ENCODE data around the gene SMG6.

The SMG6 gene

DNA sequence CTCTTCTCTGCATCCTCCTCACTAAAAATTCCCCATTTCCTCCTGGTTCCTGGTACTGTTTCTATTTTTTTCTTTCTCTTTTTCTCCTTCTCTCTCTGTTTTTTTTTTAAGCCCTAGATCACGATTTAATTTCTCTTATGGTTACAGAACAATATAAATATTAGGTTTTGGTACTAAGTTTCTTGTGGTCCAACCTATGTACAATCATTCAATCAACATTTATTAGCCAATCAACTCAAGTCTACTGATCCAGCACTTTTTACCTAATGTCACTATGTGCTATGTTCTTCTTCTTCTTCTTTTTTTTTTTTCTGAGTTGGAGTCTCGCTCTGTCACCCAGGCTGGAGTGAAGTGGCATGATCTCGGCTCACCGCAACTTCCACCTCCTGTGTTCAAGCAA, 291.1 kb downstream of the SMG6 start:
- H3K9me3 ChIP-seq (ENCODE audit: low read length), result no peaks in the 10 kb centered on the region
- H3K36me3 ChIP-seq (ENCODE audit: insufficient read depth, low read length), result no peaks in the 10 kb centered on the region; the same call in 1 of the 2 replicates
- no peaks in the 10 kb centered on the region for H3K79me2 ChIP-seq (ENCODE audit: insufficient read depth, low read length)
- H3K9me2 ChIP-seq (ENCODE audit: low read depth, low read length), result no peaks in the 10 kb centered on the region
- peaks cover 29% of the 10 kb centered on the region; the same call in 1 of the 2 replicates for H3K27me3 ChIP-seq (ENCODE audit: insufficient read depth, low read length)
- no peaks in the 10 kb centered on the region for H3F3A ChIP-seq (ENCODE audit: insufficient read depth, low read length)
- no peak overlapping the region for H3K9ac ChIP-seq (ENCODE audit: low read length)
- no peaks in the 10 kb centered on the region for H4K20me1 ChIP-seq (ENCODE audit: insufficient read depth, low read length)
- no peak overlapping the region for H3K4me3 ChIP-seq (ENCODE audit: low read depth, low read length, poor library complexity, severe bottlenecking)
- H3K4me1 ChIP-seq (ENCODE audit: insufficient read depth, low read length, severe bottlenecking), result peaks cover 2% of the 10 kb centered on the region
- H3K27ac ChIP-seq (ENCODE audit: low read depth, low read length, poor library complexity, severe bottlenecking), result no peak overlapping the region
- H2AFZ ChIP-seq (ENCODE audit: low read length), result no peak overlapping the region
- no peak overlapping the region for H3K4me2 ChIP-seq (ENCODE audit: low read length)
- no peak for TF ChIP-seq EZH2 (IDR thresholded peaks at IDR 0.05; ENCODE audit: borderline replicate concordance, low read length)
- TF ChIP-seq, protein P1, sequence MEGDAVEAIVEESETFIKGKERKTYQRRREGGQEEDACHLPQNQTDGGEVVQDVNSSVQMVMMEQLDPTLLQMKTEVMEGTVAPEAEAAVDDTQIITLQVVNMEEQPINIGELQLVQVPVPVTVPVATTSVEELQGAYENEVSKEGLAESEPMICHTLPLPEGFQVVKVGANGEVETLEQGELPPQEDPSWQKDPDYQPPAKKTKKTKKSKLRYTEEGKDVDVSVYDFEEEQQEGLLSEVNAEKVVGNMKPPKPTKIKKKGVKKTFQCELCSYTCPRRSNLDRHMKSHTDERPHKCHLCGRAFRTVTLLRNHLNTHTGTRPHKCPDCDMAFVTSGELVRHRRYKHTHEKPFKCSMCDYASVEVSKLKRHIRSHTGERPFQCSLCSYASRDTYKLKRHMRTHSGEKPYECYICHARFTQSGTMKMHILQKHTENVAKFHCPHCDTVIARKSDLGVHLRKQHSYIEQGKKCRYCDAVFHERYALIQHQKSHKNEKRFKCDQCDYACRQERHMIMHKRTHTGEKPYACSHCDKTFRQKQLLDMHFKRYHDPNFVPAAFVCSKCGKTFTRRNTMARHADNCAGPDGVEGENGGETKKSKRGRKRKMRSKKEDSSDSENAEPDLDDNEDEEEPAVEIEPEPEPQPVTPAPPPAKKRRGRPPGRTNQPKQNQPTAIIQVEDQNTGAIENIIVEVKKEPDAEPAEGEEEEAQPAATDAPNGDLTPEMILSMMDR (IDR thresholded peaks at IDR 0.05; ENCODE audit: low read length), result no peak

DNA sequence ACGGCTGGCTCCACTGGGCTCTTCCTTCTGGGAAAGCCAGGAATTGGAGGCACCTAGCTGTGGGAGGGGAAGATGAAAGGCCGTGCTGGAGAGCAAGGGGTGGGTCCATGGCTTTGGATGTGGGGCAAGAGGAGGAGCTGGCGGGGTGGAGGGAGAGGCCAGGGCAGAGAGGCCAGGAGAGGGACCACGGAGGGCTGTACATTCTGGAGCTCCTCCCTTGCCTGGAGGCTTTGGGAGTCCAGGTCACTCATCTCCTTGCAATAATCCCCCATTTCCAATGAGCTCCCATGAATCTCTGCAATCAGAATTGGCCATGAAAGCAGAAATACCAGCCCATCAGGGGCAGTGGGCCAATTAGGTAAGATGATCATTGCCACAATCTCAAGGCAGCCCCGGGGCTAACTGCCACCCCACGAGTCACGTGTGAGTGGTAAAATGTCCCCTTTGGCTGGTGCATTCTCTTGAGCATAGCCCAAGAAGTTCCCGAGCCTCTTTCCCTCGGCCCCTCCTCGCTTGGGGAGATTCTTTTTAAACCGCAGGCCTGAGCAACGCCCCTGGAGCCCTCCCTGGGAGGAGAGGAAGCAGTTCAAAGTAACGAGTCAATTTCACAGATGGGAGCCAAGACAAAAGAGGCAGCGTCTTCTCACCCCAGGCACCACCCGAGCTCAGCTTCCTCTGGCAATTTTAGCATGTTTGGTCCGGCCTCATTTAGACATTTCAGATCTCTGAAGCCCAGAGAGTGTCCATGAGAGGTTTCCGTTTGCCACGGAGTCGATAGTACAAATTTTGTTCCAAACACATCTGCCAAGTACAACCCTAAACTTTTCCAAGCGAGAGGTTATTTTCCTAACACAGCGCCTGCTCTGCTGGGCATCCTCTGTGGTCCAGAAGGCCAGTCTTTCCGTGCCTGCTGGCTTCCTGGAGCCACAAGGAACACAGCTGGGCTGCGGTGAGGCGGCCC, 291.9 kb downstream of the SMG6 start:
- no peak overlapping the region for H3K9ac ChIP-seq (ENCODE audit: low read length)
- no peaks in the 10 kb centered on the region for H4K20me1 ChIP-seq (ENCODE audit: insufficient read depth, low read length)
- no peaks in the 10 kb centered on the region for H3K79me2 ChIP-seq (ENCODE audit: insufficient read depth, low read length)
- H3K27me3 ChIP-seq (ENCODE audit: insufficient read depth, low read length), result peaks cover 29% of the 10 kb centered on the region; the same call in 1 of the 2 replicates
- no peaks in the 10 kb centered on the region for H3F3A ChIP-seq (ENCODE audit: insufficient read depth, low read length)
- H2AFZ ChIP-seq (ENCODE audit: low read length), result no peak overlapping the region
- no peak overlapping the region for H3K4me3 ChIP-seq (ENCODE audit: low read depth, low read length, poor library complexity, severe bottlenecking)
- no peak overlapping the region for H3K27ac ChIP-seq (ENCODE audit: low read depth, low read length, poor library complexity, severe bottlenecking)
- no peak for TF ChIP-seq EZH2 (IDR thresholded peaks at IDR 0.05; ENCODE audit: borderline replicate concordance, low read length)
- TF ChIP-seq, protein P1 (IDR thresholded peaks at IDR 0.05; ENCODE audit: low read length), result no peak
- H3K9me3 ChIP-seq (ENCODE audit: low read length), result no peaks in the 10 kb centered on the region
- H3K4me2 ChIP-seq (ENCODE audit: low read length), result no peak overlapping the region
- no peaks in the 10 kb centered on the region for H3K9me2 ChIP-seq (ENCODE audit: low read depth, low read length)
- no peaks in the 10 kb centered on the region; the same call in 1 of the 2 replicates for H3K36me3 ChIP-seq (ENCODE audit: insufficient read depth, low read length)
- no peaks in the 10 kb centered on the region for H3K4me1 ChIP-seq (ENCODE audit: insufficient read depth, low read length, severe bottlenecking)

All from OCI-LY1 (cell line).